Mucosa of descending colon (tissue), 3 donors: Measurements from ENCODE around the gene C22orf31. TPM values are rescaled to one million over a fixed set of nuclear protein-coding genes. Genes with fewer than 3 reads are reported as not detected.

Experiments used
- ATAC-seq: fragments of 200-7000 bp; cut with Tn5 transposase; one replicate; pipeline ENCODE4 v1.9.1; 2020; ENCODE audit warnings: mild to moderate bottlenecking, moderate library complexity
- DNase-seq, 3 donors: peaks; one replicate each; pipeline ENCODE4 v3.0.0-alpha.2; 2020
- H3K36me3 ChIP-seq: fragments of 200-600 bp; one replicate; pipeline ENCODE4 v1.8.0; 2021; ENCODE audit warnings: low read depth, mild to moderate bottlenecking
- H3K4me1 ChIP-seq: fragments of 200-600 bp; one replicate; pipeline ENCODE4 v1.8.0; 2021; ENCODE audit warnings: low read depth, mild to moderate bottlenecking
- H3K4me3 ChIP-seq: fragments of 200-600 bp; one replicate; pipeline ENCODE4 v1.8.0; 2021; ENCODE audit warnings: mild to moderate bottlenecking
- H3K9me3 ChIP-seq: fragments of 200-600 bp; one replicate; pipeline ENCODE4 v1.8.0; 2021; ENCODE audit warnings: mild to moderate bottlenecking
- CTCF ChIP-seq: fragments of 200-600 bp; IDR thresholded peaks from one replicate; pipeline ENCODE4 v1.8.0; 2022; ENCODE audit warnings: antibody characterized with exemption, mild to moderate bottlenecking
- intact Hi-C, 2 donors: fragments of 100-400 bp; cut with DNase I in 1 of 2; cut with micrococcal nuclease in 1 of 2; formaldehyde crosslinking; loops; one replicate each; pipeline versions ENCODE4 v1.11.0 to v1.11.1; 2022; cut with DNase I, micrococcal nuclease
- long read RNA-seq, 2 donors: library from polyadenylated mRNA; unstranded; transcript quantifications; one replicate each; pipeline ENCODE4 v2.0.0, GENCODE V29; 2019 to 2021
- total RNA-seq, 3 donors: library from RNA; stranded (reverse); fragmentation: NEBNext Ultra II Directional in 2 of 3; extraction: Animal tissue kit (Norgen Biotek cat#: 25700) in 2 of 3; gene quantifications; one replicate each; pipeline versions ENCODE4 v1.2.1 to v1.2.4, GENCODE V29; 2021 to 2023
- donor health status: DM: no; HTN: no; CAD: no; lungs with moderate emphysema.
- donor health status: DM: no; HTN: no; CAD: no.
- donor health status: DM: no; HTN: yes; CAD: no.

The C22orf31 gene
- under 1 TPM in 1 of 3 donors, not detected in 2; 0.41 TPM for total RNA-seq
- long read RNA-seq, donor 1, result 0 reads
- long read RNA-seq, donor 2, result 0 reads

- no peak for TF ChIP-seq CTCF
- Histone ChIP-seq H3K9me3 (no peaks in the 10 kb centered on the region), H3K36me3 (no peaks in the 10 kb centered on the region), H3K4me3 (no peak within 1 kb of the TSS), H3K4me1 (no peaks in the 10 kb centered on the region)
- intact Hi-C loops, result no loop called here
- ATAC-seq (no peak), DNase-seq (no peak)
Measured at GRCh38 chr22:29061773-29062172, at the start of gene C22orf31. C22orf31 (minus strand) TSS chr22:29061831; CDS start chr22:29061792, 39 bp downstream.

- no peak overlapping the region for H3K4me3 ChIP-seq
- TF ChIP-seq CTCF, result no peak
- no peak for DNase-seq
- H3K9me3 ChIP-seq, result no peaks in the 10 kb centered on the region
- no peak for ATAC-seq
- intact Hi-C loops, result no loop called here
- no peaks in the 10 kb centered on the region for H3K4me1 ChIP-seq
- no peaks in the 10 kb centered on the region for H3K36me3 ChIP-seq
Measured at GRCh38 chr22:29110946-29111345, 49.3 kb upstream of the C22orf31 start.

- DNase-seq (peak in 1 of 3 donors; percentile 26), ATAC-seq (peak; percentile 71)
- TF ChIP-seq CTCF, result no peak
- Histone ChIP-seq H3K9me3 (no peaks in the 10 kb centered on the region), H3K4me3 (no peak overlapping the region), H3K36me3 (no peaks in the 10 kb centered on the region), H3K4me1 (no peaks in the 10 kb centered on the region)
- intact Hi-C loops, result no loop called here
Measured at GRCh38 chr22:29109822-29110221, 48.2 kb upstream of the C22orf31 start.

- DNase-seq (no peak), ATAC-seq (no peak)
- intact Hi-C loops, result no loop called here
- TF ChIP-seq CTCF, result no peak
- no peaks in the 10 kb centered on the region for H3K9me3 ChIP-seq
- no peaks in the 10 kb centered on the region for H3K36me3 ChIP-seq
- no peak overlapping the region for H3K4me3 ChIP-seq
- no peaks in the 10 kb centered on the region for H3K4me1 ChIP-seq
Measured at GRCh38 chr22:29108137-29108536, 46.5 kb upstream of the C22orf31 start.

DNA sequence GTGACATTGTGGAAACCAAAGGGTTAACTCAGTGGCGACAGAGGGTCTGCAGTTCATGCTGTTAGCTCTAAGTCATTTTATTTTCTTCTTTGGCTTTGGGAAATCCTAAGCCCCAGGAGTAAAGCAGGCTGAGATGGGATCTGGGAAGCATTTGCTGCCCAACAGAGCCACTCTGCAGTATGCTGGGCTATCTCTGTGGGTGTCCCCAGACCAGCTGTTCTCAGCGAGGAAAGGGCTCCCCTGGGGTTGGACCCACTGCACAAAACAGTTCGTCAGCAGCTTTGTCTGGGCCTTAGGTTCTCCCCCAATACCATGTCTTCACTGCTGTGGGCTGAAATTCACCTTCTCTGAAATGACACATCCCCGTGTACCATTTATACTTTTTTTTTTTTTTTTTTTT lies 45.2 kb upstream of the C22orf31 start:
- intact Hi-C loops, result no loop called here
- H3K36me3 ChIP-seq, result no peaks in the 10 kb centered on the region
- ATAC-seq (no peak), DNase-seq (no peak)
- H3K9me3 ChIP-seq, result no peaks in the 10 kb centered on the region
- TF ChIP-seq CTCF, result no peak
- H3K4me3 ChIP-seq, result no peak overlapping the region
- H3K4me1 ChIP-seq, result no peaks in the 10 kb centered on the region

DNA sequence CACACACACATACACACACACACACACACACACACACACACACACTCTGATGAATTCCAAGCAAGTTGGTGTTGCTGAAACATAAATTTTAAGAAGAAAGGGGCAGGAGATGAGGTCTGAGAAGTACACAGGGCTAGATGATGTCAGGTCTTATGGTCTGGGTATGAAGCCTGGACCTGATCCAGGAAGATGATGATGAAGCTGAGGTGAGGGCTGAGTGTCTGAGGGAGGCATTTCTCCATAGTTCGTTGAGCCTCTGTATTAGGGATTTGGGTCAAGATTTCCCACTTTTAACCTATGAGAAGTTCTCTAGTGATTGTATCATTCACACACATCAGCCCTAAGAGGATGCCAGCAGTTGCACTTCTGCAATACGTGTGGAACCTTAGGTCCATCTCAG lies 43.8 kb upstream of the C22orf31 start:
- H3K4me1 ChIP-seq, result no peaks in the 10 kb centered on the region
- no peaks in the 10 kb centered on the region for H3K9me3 ChIP-seq
- TF ChIP-seq CTCF, result no peak
- intact Hi-C loops, result no loop called here
- ATAC-seq, result no peak
- H3K4me3 ChIP-seq, result no peak overlapping the region
- DNase-seq, result no peak
- H3K36me3 ChIP-seq, result no peaks in the 10 kb centered on the region
